ENCODE results near the gene RABGAP1L.
"Not testable (repeated sequence)": the region's sequence is repeated elsewhere in the genome, so short reads cannot be mapped to it uniquely, and the experiment has no call there.

Gene RABGAP1L

DNA sequence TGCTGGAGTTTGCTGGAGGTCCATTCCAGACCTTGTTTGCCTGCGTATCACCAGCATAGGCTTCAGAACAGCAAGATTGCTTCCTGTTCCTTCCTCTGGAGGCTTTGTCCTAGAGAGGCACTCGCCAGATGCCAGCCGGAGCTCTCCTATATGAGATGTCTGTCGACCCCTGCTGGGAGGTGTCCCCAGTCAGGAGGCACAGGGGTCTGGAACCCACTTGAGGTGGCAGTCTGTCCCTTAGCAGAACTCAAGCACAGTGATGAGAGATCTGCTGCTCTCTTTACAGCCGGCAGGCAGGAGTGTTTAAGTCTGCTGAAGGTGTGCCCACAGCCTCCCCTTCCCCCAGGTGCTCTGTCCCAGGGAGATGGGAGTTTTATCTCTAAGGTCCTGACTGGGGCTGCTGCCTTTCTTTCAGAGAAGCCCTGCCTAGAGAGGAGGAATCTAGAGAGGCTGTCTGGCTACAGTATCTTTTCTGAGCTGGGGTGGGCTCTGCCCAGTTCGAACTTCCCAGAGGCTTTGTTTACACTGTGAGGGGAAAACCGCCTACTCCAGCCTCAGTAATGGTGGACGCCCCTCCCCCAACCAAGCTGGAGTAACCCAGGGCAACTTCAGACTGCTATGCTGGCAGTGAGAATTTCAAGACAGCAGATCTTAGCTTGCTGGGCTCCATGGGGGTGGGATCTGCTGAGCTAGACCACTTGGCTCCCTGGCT lies 493.4 kb downstream of the RABGAP1L start:
- no peak for DNase-seq (ENCODE audit: low read depth in 4 of 4, low spot score in 1 of 4)

- no peak for DNase-seq (ENCODE audit: low read depth in 4 of 4, low spot score in 1 of 4)
These were observed 495.2 kb downstream of the RABGAP1L start for GRCh38 chr1:174654560-174654959.

DNA sequence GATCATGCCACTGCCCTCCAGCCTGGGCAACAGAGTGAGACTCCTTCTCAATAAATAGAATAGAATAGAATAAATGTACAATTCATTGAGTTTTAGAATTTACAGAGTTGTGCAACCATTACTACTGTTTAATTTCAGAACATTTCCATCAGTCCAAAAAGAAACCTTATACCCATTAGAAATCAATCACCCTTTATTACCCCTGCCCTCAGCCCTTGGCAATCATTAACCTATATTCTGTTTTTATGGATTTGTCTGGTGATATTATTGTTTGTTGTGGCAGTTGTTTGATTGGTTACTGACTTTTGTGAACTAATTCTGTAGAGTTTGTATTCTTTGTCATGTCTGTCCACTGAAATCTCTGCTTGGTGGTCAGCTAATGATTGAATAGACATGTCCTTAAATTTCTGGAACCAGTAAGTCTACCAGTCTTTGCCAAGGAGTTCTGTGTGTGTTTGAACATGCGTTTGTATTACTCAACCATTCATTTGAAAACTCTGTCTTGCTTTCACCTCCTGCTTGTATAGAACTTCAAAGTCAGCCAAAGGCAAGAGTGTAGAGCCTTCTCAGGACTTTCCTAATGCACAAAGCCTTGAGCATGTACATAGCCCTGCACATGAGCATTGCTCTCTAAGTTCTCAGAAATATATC lies 497.2 kb downstream of the RABGAP1L start:
- DNase-seq (ENCODE audit: low read depth in 4 of 4, low spot score in 1 of 4): no peak

DNA sequence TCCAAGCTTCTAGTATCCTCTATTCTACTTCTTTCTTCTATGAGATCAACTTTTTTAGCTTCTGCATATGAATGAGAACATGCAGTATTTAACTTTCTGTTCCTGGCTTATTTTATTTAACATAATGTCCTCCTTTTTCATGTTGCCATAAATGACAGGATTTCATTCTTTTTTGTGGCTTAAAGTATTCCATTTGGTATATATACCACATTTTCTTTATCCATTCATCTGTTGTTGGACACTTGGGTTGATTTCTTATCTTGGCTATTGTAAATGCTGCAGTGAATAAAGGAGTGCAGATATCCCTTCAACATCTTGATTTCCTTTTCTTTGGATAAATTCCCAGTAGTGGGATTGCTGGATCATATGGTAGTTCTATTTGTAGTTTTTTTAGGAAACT lies 498.1 kb downstream of the RABGAP1L start:
- no peak for DNase-seq (ENCODE audit: low read depth in 4 of 4, low spot score in 1 of 4)

DNA sequence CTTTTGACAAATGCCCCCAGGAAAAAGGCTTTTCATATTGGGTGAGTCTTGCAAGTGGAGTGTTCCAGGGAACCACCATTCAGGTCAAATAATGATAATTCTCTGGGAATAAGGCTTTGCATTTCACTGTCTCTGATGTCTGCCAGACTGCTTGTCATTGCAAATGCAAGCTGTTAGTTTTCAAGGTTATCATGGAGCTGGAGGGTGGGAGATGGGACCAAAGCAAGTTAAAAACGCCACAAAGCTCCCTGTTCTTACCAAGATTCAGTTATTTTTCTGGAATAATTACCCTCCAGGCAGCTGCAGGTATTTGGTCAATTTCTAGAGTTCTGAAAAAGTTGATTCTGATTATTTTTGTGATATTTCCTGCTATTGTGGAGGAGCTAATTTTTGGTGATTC lies 498.6 kb downstream of the RABGAP1L start:
- DNase-seq (ENCODE audit: low read depth in 4 of 4, low spot score in 1 of 4): no peak

DNA sequence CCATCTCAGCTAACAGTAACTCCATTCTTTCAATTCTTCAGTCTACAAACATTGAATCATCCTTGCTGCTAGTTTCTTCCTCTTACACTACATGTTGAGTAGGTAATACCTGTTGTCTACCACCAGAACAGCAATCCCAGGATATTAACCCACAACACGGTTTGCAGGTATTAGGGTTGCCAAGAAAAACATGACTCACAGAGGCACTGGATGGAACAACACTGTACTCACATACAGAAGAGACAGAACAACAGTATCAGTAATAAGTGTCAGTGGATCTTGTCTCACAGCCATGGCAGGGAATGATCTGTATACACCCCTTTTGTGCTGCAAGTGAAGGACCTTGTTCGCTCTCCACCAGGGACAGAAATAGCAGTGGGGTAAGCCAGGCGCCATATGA lies 500.5 kb downstream of the RABGAP1L start:
- DNase-seq (ENCODE audit: low read depth in 4 of 4, low spot score in 1 of 4): no peak

- no peak for DNase-seq (ENCODE audit: low read depth in 4 of 4, low spot score in 1 of 4)
These were observed 501.2 kb downstream of the RABGAP1L start for GRCh38 chr1:174660476-174660875.

- DNase-seq (ENCODE audit: low read depth in 4 of 4, low spot score in 1 of 4): no peak
These were observed 504.0 kb downstream of the RABGAP1L start for GRCh38 chr1:174663358-174663757.

DNA sequence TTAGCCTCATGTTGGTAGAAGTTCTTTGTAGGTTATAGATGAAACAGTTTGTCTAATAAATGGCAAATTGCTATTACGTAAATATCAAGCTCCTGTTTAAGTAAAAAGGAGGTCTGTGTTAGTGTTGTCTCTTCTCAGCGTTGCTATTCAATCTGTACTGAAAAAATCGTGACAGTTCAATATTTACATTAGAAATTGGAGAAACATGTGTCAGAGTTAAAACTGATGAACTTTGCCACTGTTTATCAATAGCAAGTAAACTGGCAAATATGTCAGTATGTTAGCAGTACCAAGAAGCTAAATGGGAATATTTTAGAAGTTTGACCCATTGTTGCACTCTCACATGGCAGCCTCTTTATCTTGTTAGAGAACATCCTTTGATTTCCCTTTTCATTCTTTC lies 506.9 kb downstream of the RABGAP1L start:
- no peak for DNase-seq (ENCODE audit: low read depth in 4 of 4, low spot score in 1 of 4)

DNA sequence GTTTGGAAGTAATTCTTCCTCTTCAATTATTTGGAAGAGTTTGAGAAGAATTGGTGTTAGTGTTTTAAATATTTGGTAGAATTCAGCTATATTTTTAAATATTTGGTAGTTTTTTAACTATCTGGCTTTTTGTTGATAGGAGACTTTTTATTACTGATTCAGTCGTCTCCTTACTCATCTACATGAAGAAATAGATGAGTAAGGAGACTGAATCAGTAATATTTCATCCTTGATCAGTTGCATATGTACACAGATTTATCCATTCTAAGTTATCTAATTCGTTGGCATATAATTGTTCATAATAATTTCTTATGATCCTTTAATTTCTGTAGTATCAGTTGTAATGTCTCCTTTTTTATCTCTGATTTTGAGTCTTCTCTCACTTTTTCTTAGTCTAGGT lies 512.5 kb downstream of the RABGAP1L start:
- DNase-seq (ENCODE audit: low read depth in 4 of 4, low spot score in 1 of 4): no peak

DNA sequence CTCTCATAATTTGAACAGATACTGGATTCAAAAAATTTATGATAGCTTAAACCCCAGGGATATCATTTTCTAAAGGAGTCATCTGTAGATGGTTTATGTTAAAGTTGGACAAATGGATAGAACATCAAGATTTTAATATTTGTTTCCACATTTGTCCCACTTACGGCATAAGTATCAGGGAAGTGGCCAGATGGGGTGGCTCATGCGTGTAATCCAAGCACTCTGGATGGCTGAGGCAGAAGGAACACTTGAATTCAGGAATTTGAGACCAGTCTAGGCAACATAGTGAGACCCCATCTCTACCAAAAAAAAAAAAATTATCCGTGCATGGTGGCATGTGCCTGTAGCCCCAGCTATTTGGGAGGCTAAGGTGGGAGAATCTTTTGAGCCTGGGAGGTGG lies 517.5 kb downstream of the RABGAP1L start:
- DNase-seq (ENCODE audit: low read depth in 4 of 4, low spot score in 1 of 4): no peak

GRCh38 chr1:174678657-174679056 lies 519.3 kb downstream of the RABGAP1L start:
- DNase-seq (ENCODE audit: low read depth in 4 of 4, low spot score in 1 of 4): no peak

GRCh38 chr1:174680101-174680500 lies 520.8 kb downstream of the RABGAP1L start:
- DNase-seq (ENCODE audit: low read depth in 4 of 4, low spot score in 1 of 4): no peak

GRCh38 chr1:174682419-174683008 lies 523.2 kb downstream of the RABGAP1L start:
- no peak for DNase-seq (ENCODE audit: low read depth in 4 of 4, low spot score in 1 of 4)

- DNase-seq (ENCODE audit: low read depth in 4 of 4, low spot score in 1 of 4): no peak
These were observed 526.9 kb downstream of the RABGAP1L start for GRCh38 chr1:174686213-174686612.

DNA sequence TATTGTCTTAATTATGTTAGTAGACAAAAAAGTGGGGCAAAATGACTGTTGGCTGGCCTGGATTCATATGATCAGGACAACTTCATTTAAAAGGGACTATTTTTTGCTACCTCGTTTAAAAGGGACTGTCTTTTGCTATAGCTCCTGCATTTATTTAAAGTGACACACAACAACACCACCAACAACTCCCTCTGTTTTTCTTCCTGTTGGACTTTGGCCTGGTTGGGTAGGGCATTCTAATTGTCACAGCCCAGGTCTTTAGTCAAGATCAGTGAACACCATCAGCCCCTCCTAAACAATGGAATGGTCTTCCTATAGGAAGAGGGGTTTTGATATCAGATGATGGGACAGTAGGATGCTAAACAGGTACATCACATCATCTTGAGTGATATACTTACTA lies 530.2 kb downstream of the RABGAP1L start:
- DNase-seq (ENCODE audit: low read depth in 4 of 4, low spot score in 1 of 4): no peak

DNA sequence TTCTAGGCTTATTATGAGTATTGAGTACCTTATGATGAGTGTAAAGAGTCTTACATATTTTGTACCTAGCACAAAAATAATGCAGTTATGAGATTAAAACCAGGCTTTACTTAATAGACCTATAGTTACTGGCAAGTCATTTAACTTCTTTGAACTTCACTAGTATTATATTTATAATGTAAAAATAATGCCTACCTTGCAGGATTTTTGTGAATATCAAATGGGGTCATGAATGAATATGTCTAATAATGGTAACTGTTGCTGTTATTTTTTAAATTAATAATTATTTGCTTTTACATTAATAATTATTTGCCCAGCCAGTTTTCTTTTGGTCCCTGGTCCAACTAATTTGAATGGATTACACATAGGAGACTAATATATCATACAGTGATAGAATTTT lies 530.9 kb downstream of the RABGAP1L start:
- DNase-seq (ENCODE audit: low read depth in 4 of 4, low spot score in 1 of 4): no peak

DNA sequence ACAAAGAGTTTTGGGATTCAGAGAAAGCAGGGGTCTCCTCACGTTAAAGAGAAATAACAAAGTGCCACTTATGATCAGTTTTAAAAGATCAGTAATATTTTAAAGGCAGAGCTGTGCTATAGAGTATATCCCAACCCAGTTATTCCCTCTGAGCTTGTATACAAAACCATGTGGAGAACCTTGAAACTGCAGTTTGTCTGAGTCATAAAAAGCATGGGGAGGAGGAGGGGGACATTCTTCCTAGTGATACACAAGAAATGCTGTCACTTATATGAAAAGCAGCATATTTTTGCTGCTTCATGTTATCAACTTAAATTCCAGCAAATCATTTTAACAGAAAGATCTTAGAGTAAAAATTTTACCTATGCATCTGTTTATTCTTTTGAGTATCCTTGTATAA lies 533.0 kb downstream of the RABGAP1L start:
- DNase-seq (ENCODE audit: low read depth in 4 of 4, low spot score in 1 of 4): no peak

DNA sequence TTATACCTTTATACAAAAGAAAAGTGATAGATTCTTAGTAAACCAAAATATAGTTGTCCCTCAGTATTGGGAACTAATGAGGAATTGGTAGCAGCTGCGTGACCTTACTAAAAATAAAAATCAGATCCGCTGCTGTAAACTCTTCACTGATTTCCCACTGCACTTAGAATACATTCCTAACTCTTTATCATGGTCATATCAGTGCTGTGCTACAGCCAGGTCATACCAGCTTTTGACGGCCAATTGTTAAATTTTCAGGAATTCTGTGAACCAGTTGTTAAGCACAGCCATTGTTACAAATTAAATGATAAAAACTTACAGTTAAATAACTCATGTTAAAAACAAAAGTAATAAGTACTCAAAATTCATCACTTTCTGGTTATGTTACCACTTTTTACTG lies 533.8 kb downstream of the RABGAP1L start:
- no peak for DNase-seq (ENCODE audit: low read depth in 4 of 4, low spot score in 1 of 4)

GRCh38 chr1:174693539-174693938 lies 534.2 kb downstream of the RABGAP1L start:
- DNase-seq (ENCODE audit: low read depth in 4 of 4, low spot score in 1 of 4): not testable (repeated sequence)

DNA sequence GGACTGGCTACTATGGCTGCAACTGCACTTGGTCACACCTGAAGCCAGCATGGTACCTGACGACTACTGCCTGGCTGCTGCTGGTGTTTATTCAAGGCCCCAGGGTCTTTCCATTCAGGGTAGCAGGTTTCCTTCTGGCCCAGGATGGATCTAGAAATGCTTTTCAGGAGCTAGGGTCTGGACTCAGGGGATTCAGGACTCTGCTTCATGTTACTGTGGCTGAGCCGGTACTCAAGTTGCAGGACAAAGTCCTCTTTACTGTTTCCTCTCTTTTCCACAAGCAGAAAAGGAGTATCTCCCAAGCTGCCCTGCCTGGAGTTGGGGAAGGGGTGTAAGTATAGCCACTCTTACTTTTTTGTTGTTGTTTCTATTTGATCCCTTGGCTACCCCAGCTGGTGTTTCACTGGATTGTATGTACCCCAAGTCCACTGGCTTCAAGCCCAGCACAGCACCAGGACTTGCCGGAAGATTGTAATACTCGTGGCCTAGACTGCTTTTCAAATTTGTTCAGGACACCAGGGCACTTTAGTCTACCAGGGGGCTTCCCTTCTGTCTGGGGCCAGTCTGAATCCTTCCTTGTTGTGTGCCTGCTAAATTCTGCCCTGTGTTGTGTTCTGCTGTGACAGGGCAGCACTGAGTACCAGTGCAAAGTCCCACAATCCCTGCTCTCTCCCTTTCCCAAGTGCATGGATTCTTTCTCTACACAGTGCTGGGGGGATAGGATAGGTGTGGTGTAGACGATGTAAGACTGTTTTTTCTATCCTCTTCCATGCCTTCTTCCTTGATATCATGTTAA lies 536.9 kb downstream of the RABGAP1L start:
- DNase-seq (ENCODE audit: low read depth in 4 of 4, low spot score in 1 of 4): no peak

DNA sequence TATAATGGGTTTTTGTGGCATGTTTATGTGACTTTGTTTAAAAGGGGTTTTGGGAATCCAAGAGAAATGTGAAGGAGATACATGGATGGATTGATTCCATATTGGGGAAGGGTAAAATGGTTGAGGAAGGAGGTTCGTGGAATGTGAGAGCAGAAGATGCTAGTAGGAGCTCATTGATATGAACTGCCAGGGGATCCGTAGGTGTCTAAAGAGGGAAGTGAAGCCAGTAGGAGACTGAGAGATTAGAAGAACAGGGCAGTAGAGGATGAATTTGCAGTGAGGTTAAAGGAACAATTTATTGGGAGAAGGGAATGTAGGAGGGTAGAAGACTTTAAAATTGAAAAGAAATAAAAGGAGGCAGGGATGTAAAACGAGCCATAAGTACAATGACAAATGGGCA lies 541.0 kb downstream of the RABGAP1L start:
- no peak for DNase-seq (ENCODE audit: low read depth in 4 of 4, low spot score in 1 of 4)

Data from stimulated activated CD4-positive, alpha-beta T cell treated with anti-CD3 and anti-CD28 coated beads, Interleukin-1b, Interleukin-23, amount 100 ng/mL, for 24 hours (primary cell).